HL-60 (cell line): Measurements from ENCODE around the gene CLN6.

Source experiments
- POLR2AphosphoS5 ChIP-seq: IDR thresholded peaks from 2 replicates; pipeline ENCODE4 v1.6.1; 2012; ENCODE audit warnings: low read depth
- TF ChIP-seq, protein P1 (sequence below): IDR thresholded peaks from one replicate; pipeline ENCODE4 v1.5.1; 2011; ENCODE audit warnings: low read length, control low read depth, inconsistent platforms; ENCODE audit not compliant: insufficient read depth

DNA sequence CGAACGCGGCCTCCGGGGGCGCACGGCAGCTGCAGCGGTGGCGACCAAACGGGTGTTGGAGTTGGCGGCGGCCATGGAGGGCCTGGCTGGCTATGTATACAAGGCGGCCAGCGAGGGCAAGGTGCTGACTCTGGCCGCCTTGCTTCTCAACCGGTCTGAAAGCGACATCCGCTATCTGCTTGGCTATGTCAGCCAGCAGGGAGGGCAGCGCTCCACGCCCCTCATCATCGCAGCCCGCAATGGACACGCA, 48.7 kb upstream of the CLN6 start:
- TF ChIP-seq, protein P1, sequence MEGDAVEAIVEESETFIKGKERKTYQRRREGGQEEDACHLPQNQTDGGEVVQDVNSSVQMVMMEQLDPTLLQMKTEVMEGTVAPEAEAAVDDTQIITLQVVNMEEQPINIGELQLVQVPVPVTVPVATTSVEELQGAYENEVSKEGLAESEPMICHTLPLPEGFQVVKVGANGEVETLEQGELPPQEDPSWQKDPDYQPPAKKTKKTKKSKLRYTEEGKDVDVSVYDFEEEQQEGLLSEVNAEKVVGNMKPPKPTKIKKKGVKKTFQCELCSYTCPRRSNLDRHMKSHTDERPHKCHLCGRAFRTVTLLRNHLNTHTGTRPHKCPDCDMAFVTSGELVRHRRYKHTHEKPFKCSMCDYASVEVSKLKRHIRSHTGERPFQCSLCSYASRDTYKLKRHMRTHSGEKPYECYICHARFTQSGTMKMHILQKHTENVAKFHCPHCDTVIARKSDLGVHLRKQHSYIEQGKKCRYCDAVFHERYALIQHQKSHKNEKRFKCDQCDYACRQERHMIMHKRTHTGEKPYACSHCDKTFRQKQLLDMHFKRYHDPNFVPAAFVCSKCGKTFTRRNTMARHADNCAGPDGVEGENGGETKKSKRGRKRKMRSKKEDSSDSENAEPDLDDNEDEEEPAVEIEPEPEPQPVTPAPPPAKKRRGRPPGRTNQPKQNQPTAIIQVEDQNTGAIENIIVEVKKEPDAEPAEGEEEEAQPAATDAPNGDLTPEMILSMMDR: no peak
- no peak for TF ChIP-seq POLR2AphosphoS5
